SK-N-SH (cell line): Measurements from ENCODE around the gene STARD13. TPM values are rescaled to one million over a fixed set of nuclear protein-coding genes. Genes with fewer than 3 reads are reported as not detected.

Source experiments
- CHD2 ChIP-seq: fragments of 150-350 bp; IDR thresholded peaks from 2 replicates; pipeline ENCODE4 v1.6.1; 2018; ENCODE audit warnings: low read length; ENCODE audit not compliant: partially characterized antibody
- CTCF ChIP-seq: fragments of 200-600 bp; sonication (generic); IDR thresholded peaks from 2 replicates; pipeline ENCODE4 v1.6.1; 2017; ENCODE audit warnings: antibody characterized with exemption, mild to moderate bottlenecking, moderate library complexity
- ELF1 ChIP-seq: IDR thresholded peaks from 2 replicates; pipeline ENCODE4 v1.4.0; 2012
- FOXJ3 ChIP-seq: sonication (generic); formaldehyde crosslinking; IDR thresholded peaks from 2 replicates; pipeline ENCODE4 v1.5.1; 2020; ENCODE audit warnings: mild to moderate bottlenecking, missing genetic modification reagents
- FOXM1 ChIP-seq: IDR thresholded peaks from 2 replicates; pipeline ENCODE4 v1.4.0; 2012; ENCODE audit warnings: low read depth, mild to moderate bottlenecking
- GABPA ChIP-seq: IDR thresholded peaks from 2 replicates; pipeline ENCODE4 v1.4.0; 2012; ENCODE audit warnings: low read depth, mild to moderate bottlenecking
- GATA2 ChIP-seq: sonication (generic); formaldehyde crosslinking; IDR thresholded peaks from 2 replicates; pipeline ENCODE4 v1.5.0; 2020; ENCODE audit warnings: mild to moderate bottlenecking, missing genetic modification reagents
- IRF3 ChIP-seq: fragments of 150-350 bp; IDR thresholded peaks from 2 replicates; pipeline ENCODE4 v1.6.1; 2016; ENCODE audit warnings: mild to moderate bottlenecking, low read depth, low read length
- JUND ChIP-seq: IDR thresholded peaks from 2 replicates; pipeline ENCODE4 v1.4.0; 2012
- MAX ChIP-seq: IDR thresholded peaks from 2 replicates; pipeline ENCODE4 v1.4.0; 2012; ENCODE audit warnings: low read depth
- NFIC ChIP-seq: IDR thresholded peaks from 2 replicates; pipeline ENCODE4 v1.4.0; 2012; ENCODE audit warnings: borderline replicate concordance
- NRF1 ChIP-seq: IDR thresholded peaks from 2 replicates; pipeline ENCODE4 v1.6.1; 2012; ENCODE audit warnings: low read depth, mild to moderate bottlenecking, low read length
- PBX3 ChIP-seq: IDR thresholded peaks from 2 replicates; pipeline ENCODE4; 2012
- RCOR1 ChIP-seq: fragments of 150-350 bp; IDR thresholded peaks from 2 replicates; pipeline ENCODE4 v1.6.1; 2017; ENCODE audit warnings: antibody characterized with exemption, low read length
- RFX5 ChIP-seq: IDR thresholded peaks from 2 replicates; pipeline ENCODE4 v1.6.1; 2012; ENCODE audit warnings: mild to moderate bottlenecking, improper control_type of control experiment, low read length
- RXRA ChIP-seq: IDR thresholded peaks from 2 replicates; pipeline ENCODE4 v1.4.0; 2012; ENCODE audit warnings: low read depth, mild to moderate bottlenecking, borderline replicate concordance
- SIN3A ChIP-seq: IDR thresholded peaks from 2 replicates; pipeline ENCODE4 v1.6.1; 2012; ENCODE audit warnings: low read depth, mild to moderate bottlenecking, low read length, moderate library complexity, borderline replicate concordance
- SMC3 ChIP-seq: IDR thresholded peaks from 2 replicates; pipeline ENCODE4 v1.6.1; 2012; ENCODE audit warnings: low read depth, low read length, improper control_type of control experiment
- TAF1 ChIP-seq: IDR thresholded peaks from 2 replicates; pipeline ENCODE4 v1.6.1; 2012; ENCODE audit warnings: low read depth, mild to moderate bottlenecking, low read length, moderate library complexity, borderline replicate concordance
- TCF12 ChIP-seq: IDR thresholded peaks from 2 replicates; pipeline ENCODE4 v1.4.0; 2012
- USF2 ChIP-seq: fragments of 150-350 bp; IDR thresholded peaks from 2 replicates; pipeline ENCODE4 v1.6.1; 2017; ENCODE audit warnings: antibody characterized with exemption, low read length, low read depth, borderline replicate concordance
- YY1 ChIP-seq: IDR thresholded peaks from 2 replicates; pipeline ENCODE4 v1.4.0; 2012; ENCODE audit warnings: low read depth, mild to moderate bottlenecking
- ZBTB33 ChIP-seq: IDR thresholded peaks from 2 replicates; pipeline ENCODE4 v1.4.0; 2012; ENCODE audit warnings: low read depth, borderline replicate concordance
- polyA plus RNA-seq, 3 experiments: library from polyadenylated mRNA; depleted of rRNA; stranded (reverse); fragments of >200 nt; gene quantifications; 2 replicates each; pipeline ENCODE4 v1.2.3, GENCODE V29; 2012

Gene STARD13
- polyA plus RNA-seq, 1 of the 3 experiments (the other 2 are of a cell fraction): 5.7 TPM

GRCh38 chr13:33236021-33236420, 49.5 kb downstream of the STARD13 start (continued):
- TF ChIP-seq ZBTB33: peak; percentile 74; the same call in 1 of the 2 replicates
- TF ChIP-seq IRF3: no peak
- peak; percentile 60; the same call in 1 of the 2 replicates for TF ChIP-seq MAX
- TF ChIP-seq FOXM1: no peak
- TF ChIP-seq ELF1: no peak
- TF ChIP-seq FOXJ3 (CRISPR knock-in tag): no peak
- TF ChIP-seq PBX3: peak; percentile 94
- no peak for TF ChIP-seq CHD2
- no peak for TF ChIP-seq USF2
- no peak for TF ChIP-seq SIN3A
- TF ChIP-seq CTCF: no peak
- TF ChIP-seq SMC3: no peak
- peak; percentile 65 for TF ChIP-seq RXRA
- TF ChIP-seq RFX5: no peak
- no peak for TF ChIP-seq GABPA
- peak; percentile 94 for TF ChIP-seq TCF12
- no peak for TF ChIP-seq TAF1
- no peak for TF ChIP-seq RCOR1
- no peak for TF ChIP-seq GATA2
- no peak for TF ChIP-seq YY1
- TF ChIP-seq NFIC: peak; percentile 84
- peak; percentile 98 for TF ChIP-seq JUND
- TF ChIP-seq NRF1: no peak
- TF ChIP-seq, all 33 proteins: peak for 11
